GM23338 (cell line): Measurements from ENCODE around the gene CSF1R. TPM values are rescaled to one million over a fixed set of nuclear protein-coding genes. Genes with fewer than 3 reads are reported as not detected.

Source experiments
- ATAC-seq: fragments of 200-7000 bp; cut with Tn5 transposase; 3 replicates; pipeline ENCODE4 v1.9.1; 2020
- DNase-seq: peaks from one replicate; pipeline ENCODE4 v3.0.0-alpha.2; 2015; ENCODE audit warnings: low spot score
- H2AFZ ChIP-seq: fragments of 200-600 bp; sonication (generic); 2 replicates; pipeline ENCODE4 v1.8.0; 2016; ENCODE audit warnings: antibody characterized with exemption, mild to moderate bottlenecking, moderate library complexity
- H3F3A ChIP-seq: fragments of 200-600 bp; sonication (generic); replicated peaks from 2 replicates; pipeline ENCODE4 v1.8.0; 2017; ENCODE audit warnings: antibody characterized with exemption, mixed run types, low read depth
- H3K27ac ChIP-seq: fragments of 200-600 bp; sonication (generic); 2 replicates; pipeline ENCODE4 v1.6.1; 2016; ENCODE audit warnings: low read depth
- H3K27me3 ChIP-seq: fragments of 200-600 bp; sonication (generic); 2 replicates; pipeline ENCODE4 v1.8.0; 2016; ENCODE audit warnings: mild to moderate bottlenecking, mixed run types, moderate library complexity; ENCODE audit not compliant: insufficient read depth
- H3K36me3 ChIP-seq: fragments of 200-600 bp; sonication (generic); 2 replicates; pipeline ENCODE4 v1.8.0; 2016; ENCODE audit warnings: mild to moderate bottlenecking; ENCODE audit not compliant: insufficient read depth
- H3K4me1 ChIP-seq: fragments of 200-600 bp; sonication (generic); 2 replicates; pipeline ENCODE4 v1.8.0; 2016; ENCODE audit warnings: mild to moderate bottlenecking, moderate library complexity; ENCODE audit not compliant: insufficient read depth
- H3K4me2 ChIP-seq: fragments of 200-600 bp; sonication (generic); 2 replicates; pipeline ENCODE4 v1.7.1; 2017; ENCODE audit warnings: mixed run types
- H3K4me3 ChIP-seq: fragments of 200-600 bp; sonication (generic); 2 replicates; pipeline ENCODE4 v1.6.1; 2016; ENCODE audit warnings: mixed run types
- H3K79me2 ChIP-seq: fragments of 200-600 bp; sonication (generic); replicated peaks from 2 replicates; pipeline ENCODE4 v1.8.0; 2017; ENCODE audit warnings: mild to moderate bottlenecking; ENCODE audit not compliant: insufficient read depth
- H3K9me2 ChIP-seq: fragments of 200-600 bp; sonication (generic); 2 replicates; pipeline ENCODE4 v1.8.0; 2017; ENCODE audit not compliant: insufficient read depth
- H4K20me1 ChIP-seq: fragments of 200-600 bp; sonication (generic); replicated peaks from 2 replicates; pipeline ENCODE4 v1.8.0; 2017; ENCODE audit warnings: mild to moderate bottlenecking; ENCODE audit not compliant: insufficient read depth
- H3K27ac Mint-ChIP-seq: 2 replicates; pipeline ENCODE4 v1.8.0; 2020; ENCODE audit warnings: inconsistent platforms, mild to moderate bottlenecking, moderate library complexity, mixed read lengths
- H3K27me3 Mint-ChIP-seq: 3 replicates; pipeline ENCODE4 v1.8.0; 2022; ENCODE audit warnings: low read depth, mild to moderate bottlenecking, moderate library complexity, mixed read lengths, inconsistent platforms; ENCODE audit not compliant: insufficient read depth, poor library complexity
- H3K36me3 Mint-ChIP-seq: 3 replicates; pipeline ENCODE4 v1.8.0; 2021; ENCODE audit warnings: low read depth, mild to moderate bottlenecking, inconsistent platforms, moderate library complexity, mixed read lengths
- H3K4me1 Mint-ChIP-seq: 3 replicates; pipeline ENCODE4 v1.8.0; 2020; ENCODE audit warnings: mild to moderate bottlenecking, inconsistent platforms, mixed read lengths
- H3K4me3 Mint-ChIP-seq: 3 replicates; pipeline ENCODE4 v1.8.0; 2021; ENCODE audit warnings: moderate library complexity, mild to moderate bottlenecking, inconsistent platforms, mixed read lengths
- H3K9me3 Mint-ChIP-seq: 3 replicates; pipeline ENCODE4 v1.8.0; 2020; ENCODE audit warnings: moderate library complexity, mild to moderate bottlenecking, inconsistent platforms, mixed read lengths
- EZH2 ChIP-seq: fragments of 200-600 bp; sonication (generic); IDR thresholded peaks from one replicate; pipeline ENCODE4 v1.8.0; 2017; ENCODE audit warnings: antibody characterized with exemption, mild to moderate bottlenecking, low read depth; ENCODE audit not compliant: unreplicated experiment
- EZH2phosphoT487 ChIP-seq: fragments of 200-600 bp; sonication (generic); IDR thresholded peaks from one replicate; pipeline ENCODE4 v1.8.1; 2018; ENCODE audit warnings: antibody characterized with exemption; ENCODE audit not compliant: unreplicated experiment
- JUNB ChIP-seq: IDR thresholded peaks from one replicate; pipeline ENCODE4 v1.6.1; 2016; ENCODE audit warnings: antibody characterized with exemption; ENCODE audit not compliant: unreplicated experiment
- NANOG ChIP-seq: IDR thresholded peaks from 2 replicates; pipeline ENCODE4 v1.6.1; 2016; ENCODE audit warnings: antibody characterized with exemption, borderline replicate concordance
- STAT1 ChIP-seq: IDR thresholded peaks from one replicate; pipeline ENCODE4 v1.6.1; 2016; ENCODE audit warnings: antibody characterized with exemption; ENCODE audit not compliant: unreplicated experiment
- ZNF114 ChIP-seq: fragments of 250-450 bp; sonication (Bioruptor Pico); IDR thresholded peaks from 2 replicates; pipeline ENCODE4 v1.5.0; 2020; ENCODE audit warnings: mild to moderate bottlenecking, moderate library complexity
- ZNF331 ChIP-seq: fragments of 250-450 bp; sonication (Bioruptor Pico); IDR thresholded peaks from 2 replicates; pipeline ENCODE4 v1.5.0; 2020; ENCODE audit warnings: low read depth, mild to moderate bottlenecking, moderate library complexity
- polyA plus RNA-seq: library from polyadenylated mRNA; unstranded; fragments of >200 nt; fragmentation: Nextera tagmentation; extraction: Ambion mirVana; gene quantifications from 2 replicates; pipeline ENCODE4 v1.2.1, GENCODE V29; 2016
- total RNA-seq: library from RNA; depleted of rRNA; stranded (reverse); fragments of >200 nt; shearing (Covaris generic); gene quantifications from 2 replicates; pipeline ENCODE4 v1.2.3, GENCODE V29; 2014
- TF ChIP-seq, protein P1 (sequence below): IDR thresholded peaks from one replicate; pipeline ENCODE4 v1.6.1; 2018; ENCODE audit warnings: antibody characterized with exemption; ENCODE audit not compliant: unreplicated experiment
- TF ChIP-seq, protein P2 (sequence below): IDR thresholded peaks from 2 replicates; pipeline ENCODE4 v1.6.1; 2016; ENCODE audit warnings: antibody characterized with exemption

Gene CSF1R
- total and polyA plus RNA-seq, 2 experiments from 2014 or later = 0.21 TPM; not detected in 1

DNA sequence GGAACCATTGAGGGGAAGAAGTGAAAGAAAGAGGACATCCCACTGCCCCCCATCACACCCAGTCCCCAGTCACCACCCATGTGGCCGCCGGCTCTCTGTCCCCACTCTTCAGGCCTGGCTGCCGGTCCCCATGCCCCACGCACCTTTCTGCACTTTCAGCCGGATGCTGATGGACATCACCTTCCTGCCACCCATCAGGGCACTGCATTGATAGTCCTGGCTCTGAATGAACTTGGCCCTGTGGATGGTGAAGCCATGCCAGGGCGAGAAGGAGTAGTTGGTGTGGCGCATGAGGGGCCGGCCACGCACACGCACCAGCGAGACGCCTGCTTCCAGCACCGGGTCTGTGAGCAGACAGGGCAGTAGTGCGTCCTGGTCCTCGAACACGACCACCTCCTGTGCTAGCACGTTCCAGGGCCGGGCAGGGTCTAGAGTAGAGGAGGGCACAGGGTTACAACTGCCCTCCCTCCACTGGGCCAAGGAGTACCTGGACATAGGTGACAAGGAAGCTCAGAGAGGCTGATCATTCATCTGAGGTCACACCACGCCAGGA, 6.4 kb downstream of the CSF1R start:
- no peaks in the 10 kb centered on the region for H3K79me2 ChIP-seq
- no peaks in the 10 kb centered on the region for H3K27me3 ChIP-seq
- H3K27ac ChIP-seq = no peak overlapping the region
- H3K27me3 Mint-ChIP-seq = peaks cover 6% of the 10 kb centered on the region
- H3K4me2 ChIP-seq = no peak overlapping the region
- H3K36me3 Mint-ChIP-seq = no peaks in the 10 kb centered on the region
- no peak overlapping the region for H3K4me3 ChIP-seq
- DNase-seq (no peak), ATAC-seq (no peak)
- no peak overlapping the region for H3K4me3 Mint-ChIP-seq
- TF ChIP-seq ZNF331 (CRISPR knock-in tag) = no peak
- TF ChIP-seq, protein P1, sequence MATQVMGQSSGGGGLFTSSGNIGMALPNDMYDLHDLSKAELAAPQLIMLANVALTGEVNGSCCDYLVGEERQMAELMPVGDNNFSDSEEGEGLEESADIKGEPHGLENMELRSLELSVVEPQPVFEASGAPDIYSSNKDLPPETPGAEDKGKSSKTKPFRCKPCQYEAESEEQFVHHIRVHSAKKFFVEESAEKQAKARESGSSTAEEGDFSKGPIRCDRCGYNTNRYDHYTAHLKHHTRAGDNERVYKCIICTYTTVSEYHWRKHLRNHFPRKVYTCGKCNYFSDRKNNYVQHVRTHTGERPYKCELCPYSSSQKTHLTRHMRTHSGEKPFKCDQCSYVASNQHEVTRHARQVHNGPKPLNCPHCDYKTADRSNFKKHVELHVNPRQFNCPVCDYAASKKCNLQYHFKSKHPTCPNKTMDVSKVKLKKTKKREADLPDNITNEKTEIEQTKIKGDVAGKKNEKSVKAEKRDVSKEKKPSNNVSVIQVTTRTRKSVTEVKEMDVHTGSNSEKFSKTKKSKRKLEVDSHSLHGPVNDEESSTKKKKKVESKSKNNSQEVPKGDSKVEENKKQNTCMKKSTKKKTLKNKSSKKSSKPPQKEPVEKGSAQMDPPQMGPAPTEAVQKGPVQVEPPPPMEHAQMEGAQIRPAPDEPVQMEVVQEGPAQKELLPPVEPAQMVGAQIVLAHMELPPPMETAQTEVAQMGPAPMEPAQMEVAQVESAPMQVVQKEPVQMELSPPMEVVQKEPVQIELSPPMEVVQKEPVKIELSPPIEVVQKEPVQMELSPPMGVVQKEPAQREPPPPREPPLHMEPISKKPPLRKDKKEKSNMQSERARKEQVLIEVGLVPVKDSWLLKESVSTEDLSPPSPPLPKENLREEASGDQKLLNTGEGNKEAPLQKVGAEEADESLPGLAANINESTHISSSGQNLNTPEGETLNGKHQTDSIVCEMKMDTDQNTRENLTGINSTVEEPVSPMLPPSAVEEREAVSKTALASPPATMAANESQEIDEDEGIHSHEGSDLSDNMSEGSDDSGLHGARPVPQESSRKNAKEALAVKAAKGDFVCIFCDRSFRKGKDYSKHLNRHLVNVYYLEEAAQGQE = no peak
- no peak overlapping the region for H2AFZ ChIP-seq
- H3K9me3 Mint-ChIP-seq = no peaks in the 10 kb centered on the region
- H3K4me1 Mint-ChIP-seq = peaks cover 8% of the 10 kb centered on the region; the same call in 2 of the 3 replicates
- no peaks in the 10 kb centered on the region for H4K20me1 ChIP-seq
- no peak overlapping the region for H3K27ac Mint-ChIP-seq
- no peaks in the 10 kb centered on the region for H3K9me2 ChIP-seq
- H3K36me3 ChIP-seq = no peaks in the 10 kb centered on the region
- H3F3A ChIP-seq = no peaks in the 10 kb centered on the region
- peaks cover 12% of the 10 kb centered on the region for H3K4me1 ChIP-seq

DNA sequence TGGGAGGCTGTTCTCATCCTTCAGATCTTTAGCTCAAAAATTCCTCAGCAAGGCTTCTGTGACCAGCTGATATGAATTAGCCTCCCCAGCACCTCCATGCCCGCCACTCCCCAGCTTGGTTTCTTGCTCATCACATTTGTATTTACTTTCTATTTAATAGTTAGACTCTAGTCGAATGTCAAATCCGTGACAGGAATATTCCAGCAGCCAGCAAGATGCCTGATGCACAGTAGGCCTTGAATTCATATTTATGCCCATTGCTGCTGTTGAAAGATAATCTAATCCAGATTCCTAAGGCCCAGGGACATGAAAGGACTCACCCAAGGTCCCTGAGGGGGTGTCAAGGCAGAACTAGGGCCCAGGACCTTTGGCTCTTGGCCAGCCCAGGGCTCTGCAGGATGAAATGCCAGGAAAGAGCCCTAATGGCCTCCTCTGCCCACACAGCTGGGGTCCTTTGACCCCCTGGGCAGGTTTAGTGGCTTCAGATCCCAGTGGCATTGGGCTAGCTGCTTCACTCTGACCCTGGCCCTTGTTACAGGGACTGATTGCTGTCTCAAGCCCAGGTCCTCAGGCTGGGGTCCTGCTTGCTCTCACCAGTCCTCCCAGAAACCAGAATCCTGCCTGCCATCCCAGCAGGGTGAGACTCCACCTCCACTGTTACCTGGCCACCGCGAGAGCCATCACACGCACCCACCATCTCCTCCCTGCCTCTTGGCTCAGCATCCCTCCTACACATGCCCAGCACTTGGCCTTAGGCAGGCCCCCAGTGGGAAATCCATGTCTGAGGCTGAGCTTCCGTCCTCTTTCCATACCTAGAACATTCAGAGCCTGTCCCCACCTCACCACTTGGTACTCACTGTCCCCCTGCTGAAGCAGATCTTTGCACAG, 7.3 kb downstream of the CSF1R start:
- H3K4me3 ChIP-seq = no peak overlapping the region
- no peaks in the 10 kb centered on the region for H3K9me2 ChIP-seq
- no peak overlapping the region for H3K27ac Mint-ChIP-seq
- no peaks in the 10 kb centered on the region for H3K9me3 Mint-ChIP-seq
- H3K36me3 Mint-ChIP-seq = no peaks in the 10 kb centered on the region
- no peaks in the 10 kb centered on the region for H3K79me2 ChIP-seq
- no peaks in the 10 kb centered on the region for H3F3A ChIP-seq
- no peaks in the 10 kb centered on the region for H4K20me1 ChIP-seq
- H3K4me2 ChIP-seq = no peak overlapping the region
- DNase-seq = no peak
- H3K27ac ChIP-seq = no peak overlapping the region
- H2AFZ ChIP-seq = no peak overlapping the region
- no peak overlapping the region for H3K4me3 Mint-ChIP-seq
- peaks cover 8% of the 10 kb centered on the region; the same call in 2 of the 3 replicates for H3K4me1 Mint-ChIP-seq
- no peaks in the 10 kb centered on the region for H3K36me3 ChIP-seq
- H3K27me3 ChIP-seq = no peaks in the 10 kb centered on the region
- peaks cover 6% of the 10 kb centered on the region for H3K27me3 Mint-ChIP-seq
- H3K4me1 ChIP-seq = peaks cover 12% of the 10 kb centered on the region
- no peak for ATAC-seq
- TF ChIP-seq EZH2 = no peak
- TF ChIP-seq ZNF331 (CRISPR knock-in tag) = no peak
- TF ChIP-seq EZH2phosphoT487 = no peak
- TF ChIP-seq, protein P1 = no peak
- TF ChIP-seq JUNB = no peak
- no peak for TF ChIP-seq ZNF114 (CRISPR knock-in tag)
- TF ChIP-seq NANOG = no peak
- TF ChIP-seq STAT1 = no peak
- TF ChIP-seq, protein P2, sequence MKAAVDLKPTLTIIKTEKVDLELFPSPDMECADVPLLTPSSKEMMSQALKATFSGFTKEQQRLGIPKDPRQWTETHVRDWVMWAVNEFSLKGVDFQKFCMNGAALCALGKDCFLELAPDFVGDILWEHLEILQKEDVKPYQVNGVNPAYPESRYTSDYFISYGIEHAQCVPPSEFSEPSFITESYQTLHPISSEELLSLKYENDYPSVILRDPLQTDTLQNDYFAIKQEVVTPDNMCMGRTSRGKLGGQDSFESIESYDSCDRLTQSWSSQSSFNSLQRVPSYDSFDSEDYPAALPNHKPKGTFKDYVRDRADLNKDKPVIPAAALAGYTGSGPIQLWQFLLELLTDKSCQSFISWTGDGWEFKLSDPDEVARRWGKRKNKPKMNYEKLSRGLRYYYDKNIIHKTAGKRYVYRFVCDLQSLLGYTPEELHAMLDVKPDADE = no peak
